NCI-H1417 treated with DMSO at 0.1 percent for 48 hours (cell line): ENCODE data around the gene ARHGDIG.
A peak's percentile ranks its signal among the peaks of the same experiment; 100 is the strongest.
"Not testable (repeated sequence)": the region's sequence is repeated elsewhere in the genome, so short reads cannot be mapped to it uniquely, and the experiment has no call there.

Source experiments
- DNase-seq: peaks from one replicate; lab custom pipeline; 2025; lab: John Stamatoyannopoulos, UW

The ARHGDIG gene

DNA sequence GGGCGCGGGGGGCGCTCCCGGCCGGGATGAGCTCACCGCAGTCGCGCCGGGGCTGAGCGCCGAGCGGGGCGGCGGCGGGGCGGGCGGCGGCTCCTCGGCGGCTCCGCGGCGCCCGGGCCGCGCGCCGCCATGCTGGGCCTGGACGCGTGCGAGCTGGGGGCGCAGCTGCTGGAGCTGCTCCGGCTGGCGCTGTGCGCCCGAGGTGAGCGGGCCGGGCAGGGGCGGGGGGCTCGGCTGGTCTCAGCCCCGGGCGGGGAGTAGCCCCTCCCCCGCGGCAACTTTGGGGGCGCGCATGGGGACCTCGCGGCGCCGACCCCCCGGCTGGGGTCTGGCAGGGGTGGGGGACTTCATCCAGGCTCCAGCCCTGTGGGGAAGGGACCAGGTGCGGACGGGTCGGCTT, at the start of gene ARHGDIG:
Gene ARHGDIG, plus strand, starts transcription at position 40 of the 400 bp plus-strand sequence. Its CDS starts 90 bp downstream, at position 130.
- no peak for DNase-seq

DNA sequence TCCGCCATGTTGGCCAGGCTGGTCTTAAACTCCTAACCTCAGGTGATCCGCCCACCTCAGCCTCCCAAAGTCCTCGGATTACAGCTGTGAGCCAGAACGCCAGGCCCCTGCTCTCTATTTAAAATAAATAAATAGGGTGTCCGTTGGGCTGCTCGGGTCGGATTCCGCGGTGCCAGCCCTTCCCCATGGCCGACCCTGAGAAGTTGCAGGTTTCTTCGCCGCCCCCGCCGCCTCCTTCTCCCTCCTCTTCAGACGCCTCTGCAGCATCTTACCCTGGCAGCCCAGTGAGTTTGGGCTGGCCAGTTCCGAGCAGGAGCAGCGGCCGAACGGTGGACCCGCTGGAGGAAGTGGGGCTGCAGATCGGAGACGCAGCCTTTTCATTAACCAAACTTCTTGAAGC, 49.4 kb upstream of the ARHGDIG start:
- DNase-seq, result no peak

DNA sequence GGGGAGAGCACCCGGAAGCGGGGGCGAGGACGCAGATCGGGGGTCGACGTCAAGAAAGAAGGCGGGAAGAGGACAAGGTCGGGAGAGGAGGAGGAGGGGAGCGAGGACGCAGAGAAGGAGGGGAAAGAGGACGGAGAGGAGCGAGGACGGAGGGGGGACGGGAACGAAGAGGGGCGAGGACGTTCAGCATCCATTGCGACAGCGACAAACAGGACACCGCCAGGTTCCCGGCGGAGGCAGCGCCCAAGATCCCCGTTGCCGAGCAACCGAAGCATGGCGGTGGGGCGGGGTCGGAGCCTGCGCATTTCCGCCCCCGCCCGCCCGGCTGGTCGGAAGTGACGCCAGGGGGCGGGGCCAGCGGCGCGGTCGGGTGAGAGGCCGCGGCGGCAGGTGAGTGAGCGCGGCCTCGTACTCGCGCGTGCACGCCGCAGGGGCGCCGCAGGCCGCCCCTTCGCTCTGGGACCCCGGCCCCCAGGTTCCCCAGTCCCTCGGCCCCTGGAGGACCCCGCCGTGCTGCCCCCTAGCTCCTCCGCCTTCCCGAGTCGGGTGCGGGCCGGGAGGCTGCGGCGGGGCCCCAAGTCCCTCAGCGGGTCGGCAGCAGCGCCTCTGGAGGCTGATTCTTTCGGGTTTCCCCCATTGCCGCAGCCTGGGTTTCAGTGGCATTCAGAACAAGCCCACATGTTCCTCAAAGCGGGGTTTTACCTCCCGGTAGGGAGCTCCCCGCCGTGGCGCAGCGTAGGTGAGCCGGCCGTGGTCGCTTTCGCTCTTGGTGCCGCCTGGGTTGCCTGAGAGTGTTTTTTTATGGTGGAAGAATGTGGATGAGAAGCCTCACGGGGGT, 45.7 kb upstream of the ARHGDIG start, which contains the start of gene FAM234A:
Gene FAM234A, plus strand, starts transcription at position 354 of the 838 bp plus-strand sequence. CDS start 19,593 bp downstream, outside the sequence.
- DNase-seq, result peak; percentile 45

DNA sequence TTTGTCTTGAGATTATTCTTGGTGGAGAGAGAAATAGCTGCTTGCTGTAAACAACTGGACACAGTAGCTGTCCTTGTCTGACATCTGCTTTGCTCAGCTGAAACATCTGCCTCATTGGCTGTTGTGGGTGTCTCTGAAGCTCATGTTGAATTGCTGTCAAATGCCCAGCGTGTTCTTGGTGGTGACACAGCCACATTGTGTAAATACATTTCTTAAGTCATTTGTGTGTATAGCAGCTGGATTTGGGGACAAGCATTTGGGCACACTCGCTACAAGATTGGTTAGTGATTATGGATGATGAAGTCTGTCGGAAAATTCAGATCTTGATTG, 40.5 kb upstream of the ARHGDIG start:
- DNase-seq, result no peak

DNA sequence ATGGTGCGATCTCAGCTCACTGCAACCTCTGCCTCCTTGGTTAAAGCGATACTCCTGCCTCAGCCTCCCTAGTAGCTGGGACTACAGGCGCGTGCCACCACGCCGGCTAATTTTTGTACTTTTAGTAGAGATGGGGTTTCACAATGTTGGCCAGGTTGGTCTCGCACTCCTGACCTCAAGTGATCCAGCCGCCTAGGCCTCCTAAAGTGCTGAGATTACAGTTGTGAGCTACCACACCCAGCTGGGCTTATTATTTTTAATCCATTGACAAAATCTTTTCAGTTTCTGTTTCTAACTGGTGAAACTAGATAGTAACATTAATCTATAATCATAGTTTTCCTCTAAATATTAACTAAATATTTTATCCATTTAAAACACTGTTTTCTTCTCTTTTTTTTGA, 39.8 kb upstream of the ARHGDIG start:
- no peak for DNase-seq

DNA sequence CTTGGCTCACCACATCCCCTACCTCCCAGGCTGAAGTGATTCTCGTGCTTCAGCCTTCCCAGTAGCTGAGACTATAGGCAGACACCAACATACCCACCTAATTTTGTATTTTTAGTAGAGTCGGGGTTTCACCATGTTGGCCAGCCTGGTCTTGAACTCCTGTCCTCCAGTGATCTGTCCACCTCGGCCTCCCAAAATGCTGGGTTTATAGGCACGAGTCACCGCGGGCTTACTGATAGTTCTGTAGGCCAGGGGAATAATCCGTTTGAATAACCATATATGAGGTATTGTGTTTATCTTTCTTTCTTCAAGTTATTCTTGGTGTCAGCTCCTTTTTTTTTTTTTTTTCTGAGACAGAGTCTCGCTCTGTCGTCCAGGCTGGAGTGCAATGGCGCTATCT, 38.1 kb upstream of the ARHGDIG start:
- no peak for DNase-seq

DNA sequence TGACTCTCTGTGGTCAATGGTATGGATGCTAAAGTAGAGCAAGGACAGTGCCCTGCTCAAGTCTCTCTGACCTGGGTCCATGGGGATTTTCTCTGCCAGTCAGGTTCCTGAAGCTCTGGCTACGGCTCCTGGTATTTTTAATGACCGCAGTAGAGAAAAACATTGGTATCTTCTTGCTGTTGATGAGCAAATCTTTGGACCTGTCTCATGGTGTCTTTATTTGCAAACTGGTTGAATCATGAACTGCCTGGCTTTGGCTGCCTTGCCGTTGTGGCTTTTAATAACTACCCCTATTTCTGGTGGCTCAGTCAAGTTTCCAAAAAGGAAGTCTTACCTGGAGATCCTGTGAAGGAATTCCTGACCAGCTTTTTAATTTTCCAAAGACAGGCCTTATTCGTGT, 37.0 kb upstream of the ARHGDIG start:
- no peak for DNase-seq

DNA sequence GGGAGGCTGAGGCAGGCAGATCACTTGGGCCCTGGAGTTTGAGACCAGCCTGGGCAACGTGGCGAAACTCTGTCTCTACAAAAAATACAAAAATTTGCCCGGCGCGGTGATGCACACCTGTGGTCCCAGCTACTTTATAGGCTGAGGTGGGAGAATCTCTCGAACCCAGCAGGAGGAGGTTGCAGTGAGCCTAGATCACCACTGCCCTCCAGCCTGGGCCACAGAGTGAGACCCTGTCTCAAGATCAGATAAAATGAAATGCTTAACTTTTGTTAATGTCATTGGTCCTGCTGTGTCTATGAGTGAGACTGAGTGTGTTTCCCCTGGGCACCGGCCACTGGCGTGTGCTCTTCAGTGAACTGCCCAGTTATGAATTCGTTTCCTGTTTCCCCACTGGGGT, 35.3 kb upstream of the ARHGDIG start:
- no peak for DNase-seq

DNA sequence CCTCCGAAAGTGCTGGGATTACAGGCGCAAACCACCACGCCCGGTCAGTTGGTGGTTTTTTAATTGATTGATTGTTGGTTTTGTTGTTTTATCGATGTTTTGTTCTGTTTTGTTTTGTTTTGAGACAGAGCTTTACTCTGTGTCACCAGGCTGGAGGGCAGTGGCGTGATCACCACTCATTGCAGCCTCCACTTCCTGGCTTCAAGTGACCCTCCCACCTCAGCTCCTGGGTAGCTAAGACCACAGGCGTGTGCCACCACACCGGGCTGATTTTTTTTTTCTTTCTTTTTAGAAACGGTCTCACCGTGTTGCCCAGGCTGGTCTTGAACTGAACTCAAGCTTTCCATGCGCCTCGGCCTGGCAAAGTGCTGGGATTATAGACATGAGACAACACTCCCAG, 33.4 kb upstream of the ARHGDIG start:
- DNase-seq, result no peak

DNA sequence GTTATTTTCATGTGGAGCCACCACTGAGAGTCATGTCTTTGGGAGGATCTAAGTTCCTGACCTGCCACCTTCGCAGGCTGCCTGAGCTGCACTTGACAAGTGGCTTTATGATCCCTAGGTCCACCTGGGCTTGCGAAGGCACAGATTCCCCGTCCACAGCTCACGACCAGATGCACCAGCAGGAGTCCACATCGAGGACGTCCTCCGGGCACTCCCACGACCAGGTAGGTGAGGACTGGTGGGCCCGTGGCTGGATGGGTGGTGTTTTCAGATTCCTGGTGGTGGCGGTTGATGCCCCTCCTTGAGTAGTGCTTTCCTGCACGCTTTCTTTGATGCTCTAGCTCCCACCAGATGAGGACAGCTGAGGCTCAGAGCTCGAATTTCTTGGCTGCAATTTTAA, 31.0 kb upstream of the ARHGDIG start:
- DNase-seq, result no peak

DNA sequence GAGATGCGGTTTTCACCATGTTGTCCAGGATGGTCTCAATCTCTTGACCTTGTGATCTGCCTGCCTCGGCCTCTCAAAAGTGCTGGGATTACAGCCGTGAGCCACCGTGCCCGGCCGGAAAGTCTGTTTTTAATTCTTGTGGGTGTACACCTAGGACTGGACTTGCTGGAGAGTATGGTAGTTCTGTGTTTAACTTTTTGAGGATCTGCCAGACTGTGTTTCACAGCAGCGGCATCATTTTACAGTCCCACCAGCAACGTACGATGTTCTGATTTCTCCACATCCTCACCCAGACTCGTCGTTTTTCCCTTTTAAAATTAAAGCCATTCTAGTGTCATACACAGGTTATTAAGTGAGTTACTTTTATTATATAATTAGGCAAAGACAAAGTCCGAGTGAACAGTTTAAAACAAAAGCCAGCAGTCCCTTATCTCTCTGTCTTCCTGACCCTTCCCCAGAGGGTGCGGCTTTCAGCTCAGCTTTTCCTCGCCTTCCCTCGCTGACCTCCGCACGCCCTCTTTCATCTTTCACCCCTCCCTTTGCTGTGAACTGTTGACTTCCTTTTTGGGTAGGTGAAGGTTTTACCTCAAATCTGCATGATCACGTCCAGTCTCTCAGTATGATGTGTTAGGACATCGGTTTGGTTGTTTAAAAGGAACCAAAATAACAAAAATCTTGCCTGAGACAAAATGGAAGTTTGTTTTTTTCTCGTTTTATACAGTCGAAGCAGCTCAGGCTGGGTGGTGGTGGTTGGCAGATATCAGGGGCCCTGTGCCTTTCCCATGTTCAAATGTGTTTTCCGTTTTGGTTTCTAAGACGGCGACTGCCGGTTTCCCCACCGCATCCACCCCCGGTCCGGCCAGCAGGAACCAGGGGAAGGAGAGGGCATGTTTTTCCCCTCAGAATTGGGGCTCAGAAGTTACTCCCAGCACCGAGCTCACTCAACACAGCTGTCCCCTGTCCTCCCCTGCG, 27.7 kb upstream of the ARHGDIG start:
- no peak for DNase-seq

DNA sequence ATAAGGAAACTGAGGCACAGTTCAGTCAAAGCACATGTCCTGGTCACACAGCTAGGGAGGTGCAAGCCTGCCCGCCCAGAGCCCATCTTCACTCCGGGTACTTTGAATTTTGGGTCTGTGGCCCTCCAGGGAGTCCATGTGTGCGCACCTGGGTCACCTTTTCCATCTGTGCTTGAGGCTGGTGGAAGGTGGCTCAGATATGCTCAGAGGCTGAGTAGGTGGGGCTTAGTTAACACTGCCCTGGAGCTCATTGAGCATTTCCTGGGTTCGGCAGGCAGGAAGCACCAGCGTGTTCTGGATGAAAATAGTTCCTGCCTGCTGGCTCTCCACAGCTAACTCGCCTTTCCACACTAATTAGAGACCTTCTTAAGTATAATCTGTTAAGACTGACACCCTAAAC, 26.6 kb upstream of the ARHGDIG start:
- DNase-seq, result no peak

DNA sequence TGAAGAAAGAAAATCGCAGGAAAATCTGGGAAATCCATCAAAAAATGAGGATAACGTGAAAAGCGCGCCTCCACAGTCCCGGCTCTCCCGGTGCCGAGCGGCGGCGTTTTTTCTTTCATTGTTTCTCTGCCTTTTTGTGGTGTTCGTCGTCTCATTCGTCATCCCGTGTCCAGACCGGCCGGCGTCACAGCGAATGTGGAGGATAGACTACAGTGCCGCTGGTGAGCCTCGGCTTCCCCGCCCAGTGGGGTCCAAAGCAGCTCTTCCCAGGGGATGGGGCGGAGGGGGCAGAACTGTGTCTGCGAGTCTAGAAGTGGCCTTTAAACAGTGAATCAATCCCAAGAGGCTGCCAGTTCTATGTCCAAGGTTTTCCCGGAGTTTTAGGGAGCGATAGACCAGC, 25.9 kb upstream of the ARHGDIG start:
- no peak for DNase-seq

DNA sequence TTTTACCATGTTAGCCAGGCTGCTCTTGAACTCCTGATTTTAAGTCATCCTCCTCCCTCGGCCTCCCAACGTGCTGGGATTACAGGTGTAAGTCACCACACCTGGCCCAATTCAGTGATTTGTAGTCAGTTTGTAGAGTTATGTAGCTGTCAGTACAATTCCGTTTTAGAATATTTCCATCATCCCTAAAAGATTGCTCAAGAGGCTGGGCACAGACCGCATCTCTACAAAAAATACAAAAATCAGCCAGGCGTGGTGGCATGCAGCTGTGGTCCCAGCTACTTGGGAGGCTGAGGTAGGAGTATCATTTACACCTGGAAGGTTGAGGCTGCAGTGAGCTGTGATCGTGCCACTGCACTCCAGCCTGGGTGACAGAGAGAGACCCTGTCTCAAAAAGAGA, 25.2 kb upstream of the ARHGDIG start:
- no peak for DNase-seq

DNA sequence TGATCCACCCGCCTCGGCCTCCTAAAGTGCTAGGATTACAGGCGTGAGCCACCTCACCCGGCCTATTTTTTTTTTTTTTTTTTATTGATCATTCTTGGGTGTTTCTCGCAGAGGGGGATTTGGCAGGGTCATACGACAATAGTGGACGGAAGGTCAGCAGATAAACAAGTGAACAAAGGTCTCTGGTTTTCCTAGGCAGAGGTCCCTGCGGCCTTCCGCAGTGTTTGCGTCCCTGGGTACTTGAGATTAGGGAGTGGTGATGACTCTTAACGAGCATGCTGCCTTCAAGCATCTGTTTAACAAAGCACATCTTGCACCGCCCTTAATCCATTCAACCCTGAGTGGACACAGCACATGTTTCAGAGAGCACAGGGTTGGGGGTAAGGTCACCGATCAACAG, 22.3 kb upstream of the ARHGDIG start:
- not testable (repeated sequence) for DNase-seq

DNA sequence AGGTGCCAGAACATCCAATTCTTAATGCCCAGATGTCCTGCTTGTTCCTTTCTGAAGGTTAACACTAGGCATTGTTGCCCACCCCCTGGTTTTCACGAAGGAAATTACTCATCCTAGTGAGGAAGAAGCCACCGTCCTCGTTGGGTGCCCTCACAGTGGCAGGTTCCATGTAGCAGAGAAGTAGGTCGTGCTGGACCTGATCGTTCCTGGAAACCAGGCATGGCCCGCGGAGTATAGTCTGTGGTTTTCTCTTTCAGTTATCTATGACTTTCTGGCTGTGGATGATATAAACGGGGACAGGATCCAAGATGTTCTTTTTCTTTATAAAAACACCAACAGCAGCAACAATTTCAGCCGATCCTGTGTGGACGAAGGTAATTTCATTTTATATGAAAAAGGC, 21.2 kb upstream of the ARHGDIG start:
- DNase-seq, result no peak

DNA sequence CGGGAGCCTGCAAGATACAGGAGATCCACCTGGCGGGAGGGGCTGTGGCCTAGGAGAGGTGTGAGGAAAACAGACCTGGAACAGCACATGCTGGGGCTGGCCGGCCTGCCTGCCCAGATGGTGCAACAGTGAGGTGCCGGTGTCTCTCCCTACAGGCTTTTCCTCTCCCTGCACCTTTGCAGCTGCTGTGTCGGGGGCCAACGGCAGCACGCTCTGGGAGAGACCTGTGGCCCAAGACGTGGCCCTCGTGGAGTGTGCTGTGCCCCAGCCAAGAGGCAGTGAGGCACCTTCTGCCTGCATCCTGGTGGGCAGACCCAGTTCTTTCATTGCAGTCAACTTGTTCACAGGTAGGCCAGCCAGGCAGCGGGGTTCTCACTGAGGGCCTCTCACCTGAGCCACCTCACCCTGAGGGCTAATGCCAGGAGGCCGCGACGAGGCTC, 20.6 kb upstream of the ARHGDIG start:
- no peak for DNase-seq

DNA sequence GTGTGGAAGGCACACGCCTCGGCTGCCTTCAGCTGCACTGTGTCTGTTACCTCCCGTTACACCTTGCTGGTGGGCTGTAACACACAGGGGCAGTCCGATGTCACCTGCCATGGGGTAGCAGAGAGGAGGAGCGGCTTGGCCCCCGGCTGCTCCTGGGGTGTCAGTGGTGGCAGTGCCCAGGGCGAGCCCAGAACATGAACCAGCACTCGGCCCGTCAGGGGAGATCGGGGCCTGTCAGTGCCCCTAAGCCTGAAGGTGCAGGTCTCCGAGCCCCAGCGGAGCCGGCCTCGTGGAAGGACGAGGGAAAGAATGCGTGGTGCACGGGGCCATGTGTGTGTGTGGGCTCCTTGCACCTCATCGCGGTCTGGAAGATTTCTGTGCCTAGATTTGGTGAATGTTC, 20.1 kb upstream of the ARHGDIG start:
- no peak for DNase-seq

DNA sequence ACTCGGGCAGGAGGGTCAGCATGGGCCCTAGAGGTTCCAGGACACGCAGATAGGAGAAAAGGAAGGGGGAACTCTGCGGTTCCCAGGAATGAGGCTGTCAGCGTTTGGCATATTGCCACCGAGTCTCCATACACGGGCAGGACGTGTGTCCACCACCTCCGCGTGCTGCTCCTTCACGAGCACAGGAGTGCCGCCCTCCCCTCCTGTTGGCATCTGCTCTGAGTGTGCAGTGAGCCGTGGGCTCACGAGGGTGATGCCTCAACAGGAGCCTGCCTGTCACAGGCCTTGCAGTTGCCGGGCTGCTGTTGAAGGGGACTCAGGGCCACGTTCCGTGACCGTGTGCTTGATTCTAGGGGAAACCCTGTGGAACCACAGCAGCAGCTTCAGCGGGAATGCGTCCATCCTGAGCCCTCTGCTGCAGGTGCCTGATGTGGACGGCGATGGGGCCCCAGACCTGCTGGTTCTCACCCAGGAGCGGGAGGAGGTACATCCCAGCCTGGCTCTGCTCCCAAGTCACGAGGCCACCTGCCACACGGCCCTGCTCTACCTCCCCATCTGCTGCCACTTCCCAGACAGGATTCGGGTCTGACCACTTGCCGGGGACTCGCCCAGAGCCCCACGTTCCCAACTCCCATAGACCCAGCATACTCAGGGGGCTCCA, 19.2 kb upstream of the ARHGDIG start:
- no peak for DNase-seq

DNA sequence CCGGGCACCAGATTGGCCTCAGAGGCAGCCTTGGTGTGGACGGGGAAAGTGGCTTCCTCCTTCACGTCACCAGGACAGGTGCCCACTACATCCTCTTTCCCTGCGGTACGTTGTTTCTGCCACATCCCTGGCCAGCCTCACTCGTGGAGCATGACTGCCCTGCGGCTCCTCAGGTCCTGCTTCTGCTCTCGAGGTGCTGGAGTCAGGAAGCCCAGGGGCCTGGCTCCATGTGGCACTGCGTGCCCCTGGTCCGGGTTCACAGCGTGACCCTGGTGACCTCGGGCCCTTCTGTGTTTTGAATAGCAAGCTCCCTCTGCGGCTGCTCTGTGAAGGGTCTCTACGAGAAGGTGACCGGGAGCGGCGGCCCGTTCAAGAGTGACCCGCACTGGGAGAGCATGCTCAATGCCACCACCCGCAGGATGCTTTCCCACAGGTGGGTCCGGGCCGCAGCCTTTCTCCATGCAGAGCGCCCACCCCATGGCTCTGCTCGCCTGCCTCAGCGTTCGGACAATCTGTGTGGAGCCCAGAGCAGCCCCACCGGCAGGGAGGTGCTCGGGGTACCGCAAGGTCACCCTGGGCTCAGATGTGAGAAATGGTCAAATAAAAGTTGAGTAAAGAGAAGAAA, 18.2 kb upstream of the ARHGDIG start:
- no peak for DNase-seq

DNA sequence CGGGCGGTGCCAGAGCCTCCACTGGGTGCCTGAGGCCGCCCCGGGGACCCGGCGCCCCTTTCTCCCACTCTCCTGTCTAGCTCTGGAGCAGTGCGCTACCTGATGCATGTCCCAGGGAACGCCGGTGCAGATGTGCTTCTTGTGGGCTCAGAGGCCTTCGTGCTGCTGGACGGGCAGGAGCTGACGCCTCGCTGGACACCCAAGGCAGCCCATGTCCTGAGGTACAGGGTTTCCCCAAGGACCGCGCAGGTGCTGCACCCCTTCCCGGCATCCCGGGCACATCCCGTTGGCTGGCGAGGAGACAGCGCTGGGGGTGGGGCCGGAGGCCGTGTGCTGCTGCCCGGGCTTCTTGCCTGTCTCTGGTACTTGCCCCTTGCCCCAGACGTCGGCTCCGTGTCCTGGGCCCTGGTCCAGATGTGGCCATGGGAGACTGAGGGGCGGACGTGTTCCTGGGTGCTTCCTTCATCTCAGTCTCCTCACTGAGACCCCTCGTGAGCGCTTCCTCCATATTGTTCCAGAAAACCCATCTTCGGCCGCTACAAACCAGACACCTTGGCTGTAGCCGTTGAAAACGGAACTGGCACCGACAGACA, 17.1 kb upstream of the ARHGDIG start:
- DNase-seq, result no peak

DNA sequence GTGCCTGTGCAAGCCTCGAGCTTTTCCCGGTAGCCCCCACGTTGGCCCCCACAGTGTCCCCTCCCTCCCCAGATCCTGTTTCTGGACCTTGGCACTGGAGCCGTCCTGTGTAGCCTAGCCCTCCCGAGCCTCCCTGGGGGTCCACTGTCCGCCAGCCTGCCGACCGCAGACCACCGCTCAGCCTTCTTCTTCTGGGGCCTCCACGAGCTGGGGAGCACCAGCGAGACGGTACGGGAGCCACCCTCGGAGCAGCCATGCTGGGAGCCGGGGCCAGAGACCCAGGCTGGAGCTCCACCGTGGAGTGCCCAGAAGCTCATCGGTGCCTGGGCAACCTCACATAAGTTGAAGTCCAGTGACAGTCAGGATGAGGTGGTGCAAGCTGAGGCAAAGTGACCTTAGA, 16.4 kb upstream of the ARHGDIG start:
- no peak for DNase-seq
